ENCODE results near the gene DUSP3. TPM values are rescaled to one million over a fixed set of nuclear protein-coding genes. Genes with fewer than 3 reads are reported as not detected.

The DUSP3 gene
- 34.3 and 37.3 TPM in 2 replicates for total RNA-seq (2014; rRNA removed; shearing (Covaris generic))

GRCh38 chr17:43778337-43779144 is at the start of gene DUSP3:
TSS of gene DUSP3 (minus strand) at chr17:43778977. CDS start at chr17:43778924, 53 bp downstream.
- DNase-seq (ENCODE audit: low spot score): peak; percentile 94

GRCh38 chr17:43827596-43827995 is 48.8 kb upstream of the DUSP3 start:
- DNase-seq (ENCODE audit: low spot score): no peak

GRCh38 chr17:43826206-43826605 is 47.4 kb upstream of the DUSP3 start:
- DNase-seq (ENCODE audit: low spot score): no peak

- DNase-seq (ENCODE audit: low spot score): no peak
Observed at GRCh38 chr17:43825567-43825966, 46.8 kb upstream of the DUSP3 start.

- DNase-seq (ENCODE audit: low spot score): no peak
Observed at GRCh38 chr17:43823350-43824084, 44.7 kb upstream of the DUSP3 start.

- no peak for DNase-seq (ENCODE audit: low spot score)
Observed at GRCh38 chr17:43822570-43823190, 43.9 kb upstream of the DUSP3 start.

GRCh38 chr17:43820759-43821158 is 42.0 kb upstream of the DUSP3 start:
- no peak for DNase-seq (ENCODE audit: low spot score)

GRCh38 chr17:43818966-43819365 is 40.2 kb upstream of the DUSP3 start:
- no peak for DNase-seq (ENCODE audit: low spot score)

GRCh38 chr17:43817826-43818225 is 39.0 kb upstream of the DUSP3 start:
- no peak for DNase-seq (ENCODE audit: low spot score)

GRCh38 chr17:43816336-43817320 is 37.9 kb upstream of the DUSP3 start:
- DNase-seq (ENCODE audit: low spot score): no peak

- no peak for DNase-seq (ENCODE audit: low spot score)
Observed at GRCh38 chr17:43814714-43815113, 35.9 kb upstream of the DUSP3 start.

- DNase-seq (ENCODE audit: low spot score): no peak
Observed at GRCh38 chr17:43814026-43814425, 35.2 kb upstream of the DUSP3 start.

- DNase-seq (ENCODE audit: low spot score): no peak
Observed at GRCh38 chr17:43813386-43813785, 34.6 kb upstream of the DUSP3 start.

- DNase-seq (ENCODE audit: low spot score): no peak
Observed at GRCh38 chr17:43812396-43813265, 33.9 kb upstream of the DUSP3 start.

GRCh38 chr17:43810823-43811222 is 32.0 kb upstream of the DUSP3 start:
- no peak for DNase-seq (ENCODE audit: low spot score)

GRCh38 chr17:43810226-43810715 is 31.5 kb upstream of the DUSP3 start:
- DNase-seq (ENCODE audit: low spot score): no peak

GRCh38 chr17:43809121-43809520 is 30.3 kb upstream of the DUSP3 start:
- no peak for DNase-seq (ENCODE audit: low spot score)

GRCh38 chr17:43808076-43808475 is 29.3 kb upstream of the DUSP3 start:
- DNase-seq (ENCODE audit: low spot score): no peak

GRCh38 chr17:43805117-43805516 is 26.3 kb upstream of the DUSP3 start:
- DNase-seq (ENCODE audit: low spot score): no peak

- DNase-seq (ENCODE audit: low spot score): no peak
Observed at GRCh38 chr17:43803758-43804157, 25.0 kb upstream of the DUSP3 start.

Data from H4 (cell line).